ENCODE results near the gene EPHB2. TPM values are rescaled to one million over a fixed set of nuclear protein-coding genes. Genes with fewer than 3 reads are reported as not detected.

The EPHB2 gene
- total RNA-seq, 1 donor from 2014 or later: not detected

- no peak for DNase-seq
These were observed 246.4 kb downstream of the EPHB2 start for GRCh38 chr1:22957066-22957465.

GRCh38 chr1:22958556-22958955 lies 247.9 kb downstream of the EPHB2 start:
- no peaks in the 10 kb centered on the region for H3K9me3 Mint-ChIP-seq
- no peaks in the 10 kb centered on the region for H3K4me1 Mint-ChIP-seq
- intact Hi-C loops (cut with micrococcal nuclease): no loop called here
- no peaks in the 10 kb centered on the region for H3K36me3 Mint-ChIP-seq (ENCODE audit: low read depth)
- H3K27ac Mint-ChIP-seq: no peak overlapping the region
- no peak for DNase-seq
- H3K27me3 Mint-ChIP-seq: peaks cover 16% of the 10 kb centered on the region
- H3K4me3 Mint-ChIP-seq: no peak overlapping the region

More at GRCh38 chr1:22957066-22957465, 246.4 kb downstream of the EPHB2 start:
- no peak overlapping the region for H3K4me3 Mint-ChIP-seq
- H3K4me1 Mint-ChIP-seq: no peaks in the 10 kb centered on the region
- no peaks in the 10 kb centered on the region for H3K36me3 Mint-ChIP-seq (ENCODE audit: low read depth)
- no peaks in the 10 kb centered on the region for H3K9me3 Mint-ChIP-seq
- intact Hi-C loops (cut with micrococcal nuclease): no loop called here
- no peak overlapping the region for H3K27ac Mint-ChIP-seq
- peaks cover 16% of the 10 kb centered on the region for H3K27me3 Mint-ChIP-seq

GRCh38 chr1:22959545-22960360 lies 249.1 kb downstream of the EPHB2 start:
- DNase-seq: no peak

GRCh38 chr1:22962558-22962957 lies 251.9 kb downstream of the EPHB2 start:
- no peaks in the 10 kb centered on the region for H3K9me3 Mint-ChIP-seq
- no peaks in the 10 kb centered on the region for H3K36me3 Mint-ChIP-seq (ENCODE audit: low read depth)
- no peak overlapping the region for H3K27ac Mint-ChIP-seq
- H3K4me1 Mint-ChIP-seq: no peaks in the 10 kb centered on the region
- no peak for DNase-seq
- H3K4me3 Mint-ChIP-seq: no peak overlapping the region
- H3K27me3 Mint-ChIP-seq: peaks cover 4% of the 10 kb centered on the region
- intact Hi-C loops (cut with micrococcal nuclease): no loop called here

More at GRCh38 chr1:22959545-22960360, 249.1 kb downstream of the EPHB2 start:
- Mint-ChIP-seq H3K27ac (no peak overlapping the region), H3K4me1 (no peaks in the 10 kb centered on the region), H3K4me3 (no peak overlapping the region), H3K27me3 (peaks cover 7% of the 10 kb centered on the region), H3K9me3 (no peaks in the 10 kb centered on the region), H3K36me3 (ENCODE audit: low read depth) (no peaks in the 10 kb centered on the region)
- intact Hi-C loops (cut with micrococcal nuclease): no loop called here

- H3K9me3 Mint-ChIP-seq: no peaks in the 10 kb centered on the region
- no peak overlapping the region for H3K4me3 Mint-ChIP-seq
- DNase-seq: no peak
- H3K27ac Mint-ChIP-seq: no peak overlapping the region
- H3K36me3 Mint-ChIP-seq (ENCODE audit: low read depth): no peaks in the 10 kb centered on the region
- no peaks in the 10 kb centered on the region for H3K4me1 Mint-ChIP-seq
- intact Hi-C loops (cut with micrococcal nuclease): no loop called here
- peaks cover 7% of the 10 kb centered on the region for H3K27me3 Mint-ChIP-seq
These were observed 252.5 kb downstream of the EPHB2 start for GRCh38 chr1:22963044-22963677.

- no peak overlapping the region for H3K27ac Mint-ChIP-seq
- no peak for DNase-seq
- intact Hi-C loops (cut with micrococcal nuclease): no loop called here
- no peaks in the 10 kb centered on the region for H3K36me3 Mint-ChIP-seq (ENCODE audit: low read depth)
- no peaks in the 10 kb centered on the region for H3K4me1 Mint-ChIP-seq
- H3K4me3 Mint-ChIP-seq: no peak overlapping the region
- H3K9me3 Mint-ChIP-seq: no peaks in the 10 kb centered on the region
- peaks cover 28% of the 10 kb centered on the region for H3K27me3 Mint-ChIP-seq
These were observed 255.7 kb downstream of the EPHB2 start for GRCh38 chr1:22966309-22966708.

- Mint-ChIP-seq H3K27ac (no peak overlapping the region), H3K4me3 (no peak overlapping the region), H3K36me3 (ENCODE audit: low read depth) (no peaks in the 10 kb centered on the region), H3K27me3 (peaks cover 37% of the 10 kb centered on the region), H3K4me1 (no peaks in the 10 kb centered on the region), H3K9me3 (no peaks in the 10 kb centered on the region)
- no peak for DNase-seq
- intact Hi-C loops (cut with micrococcal nuclease): no loop called here
These were observed 257.2 kb downstream of the EPHB2 start for GRCh38 chr1:22967833-22968232.

GRCh38 chr1:22969304-22969709 lies 258.7 kb downstream of the EPHB2 start:
- no peak for DNase-seq
- no peaks in the 10 kb centered on the region for H3K9me3 Mint-ChIP-seq
- peaks cover 37% of the 10 kb centered on the region for H3K27me3 Mint-ChIP-seq
- H3K27ac Mint-ChIP-seq: no peak overlapping the region
- H3K36me3 Mint-ChIP-seq (ENCODE audit: low read depth): no peaks in the 10 kb centered on the region
- H3K4me1 Mint-ChIP-seq: no peaks in the 10 kb centered on the region
- no peak overlapping the region for H3K4me3 Mint-ChIP-seq
- intact Hi-C loops (cut with micrococcal nuclease): no loop called here

GRCh38 chr1:22970096-22970495 lies 259.5 kb downstream of the EPHB2 start:
- intact Hi-C loops (cut with micrococcal nuclease): no loop called here
- Mint-ChIP-seq H3K27me3 (peaks cover 38% of the 10 kb centered on the region), H3K27ac (no peak overlapping the region), H3K9me3 (no peaks in the 10 kb centered on the region), H3K4me3 (no peak overlapping the region), H3K4me1 (no peaks in the 10 kb centered on the region), H3K36me3 (ENCODE audit: low read depth) (no peaks in the 10 kb centered on the region)
- DNase-seq: no peak

Other genes starting within 250 kb of the EPHB2 start
- gene EPHA8, start 147.3 kb upstream of the EPHB2 start, total RNA-seq: not detected in 2 replicates
- not detected in 2 replicates for gene C1QA, start 74.2 kb upstream of the EPHB2 start, total RNA-seq
- gene C1QC, start 67.2 kb upstream of the EPHB2 start, total RNA-seq: not detected in 2 replicates
- gene C1QB, start 57.6 kb upstream of the EPHB2 start, total RNA-seq: not detected in 2 replicates